ENCODE results near the gene VPS11.

GRCh38 chr11:119046489-119046888 lies 21.1 kb upstream of the VPS11 start:
- TF ChIP-seq NFRKB (IDR thresholded peaks at IDR 0.05) (no peak), BHLHE40 (IDR thresholded peaks at IDR 0.05; ENCODE audit: borderline replicate concordance) (no peak), SUZ12 (IDR thresholded peaks at IDR 0.05) (no peak), ELF4 (IDR thresholded peaks at IDR 0.05) (no peak), FOXK2 (IDR thresholded peaks at IDR 0.05) (no peak), HDGF (IDR thresholded peaks at IDR 0.05; ENCODE audit: borderline replicate concordance) (no peak)

All from HEK293T (cell line).